SKM-1 (cell line): ENCODE measurements around the gene KLHL28.

Experiments used
- DNase-seq: peaks from one replicate; lab custom pipeline; 2025; ENCODE audit not compliant: unreplicated experiment; lab: John Stamatoyannopoulos, UW

KLHL28 gene

GRCh38 chr14:44961151-44961553 lies 595 bp downstream of the KLHL28 start:
- peak; percentile 3 for DNase-seq

GRCh38 chr14:44960646-44961045 lies 1.1 kb downstream of the KLHL28 start:
- DNase-seq, result no peak

GRCh38 chr14:44960146-44960545 lies 1.6 kb downstream of the KLHL28 start:
- DNase-seq, result no peak

- no peak for DNase-seq
These were observed 2.2 kb downstream of the KLHL28 start for GRCh38 chr14:44959538-44959937.

GRCh38 chr14:44956866-44957265 lies 4.9 kb downstream of the KLHL28 start:
- DNase-seq, result no peak

- no peak for DNase-seq
These were observed 6.2 kb downstream of the KLHL28 start for GRCh38 chr14:44955528-44955927.

- DNase-seq, result no peak
These were observed 7.0 kb downstream of the KLHL28 start for GRCh38 chr14:44954750-44955149.

GRCh38 chr14:44952391-44953110 lies 9.2 kb downstream of the KLHL28 start:
- no peak for DNase-seq

- DNase-seq, result no peak
These were observed 10.7 kb downstream of the KLHL28 start for GRCh38 chr14:44951051-44951450.

GRCh38 chr14:44945264-44945663 lies 16.5 kb downstream of the KLHL28 start:
- no peak for DNase-seq

GRCh38 chr14:44944107-44944506 lies 17.6 kb downstream of the KLHL28 start:
- DNase-seq, result no peak

GRCh38 chr14:44942436-44942835 lies 19.3 kb downstream of the KLHL28 start:
- no peak for DNase-seq

- no peak for DNase-seq
These were observed 20.2 kb downstream of the KLHL28 start for GRCh38 chr14:44941591-44941990.

- DNase-seq, result no peak
These were observed 20.8 kb downstream of the KLHL28 start for GRCh38 chr14:44940944-44941343.

- DNase-seq, result no peak
These were observed 21.5 kb downstream of the KLHL28 start for GRCh38 chr14:44940211-44940610.

GRCh38 chr14:44937547-44937946 lies 24.2 kb downstream of the KLHL28 start:
- DNase-seq, result no peak

- DNase-seq, result no peak
These were observed 26.6 kb downstream of the KLHL28 start for GRCh38 chr14:44935155-44935554.

GRCh38 chr14:44928793-44929192 lies 33.0 kb downstream of the KLHL28 start:
- DNase-seq, result no peak

- DNase-seq, result no peak
These were observed 46.9 kb downstream of the KLHL28 start for GRCh38 chr14:44914849-44915248.

- no peak for DNase-seq
These were observed 49.5 kb downstream of the KLHL28 start for GRCh38 chr14:44912041-44912869.

- no peak for DNase-seq
These were observed 50.9 kb downstream of the KLHL28 start for GRCh38 chr14:44910821-44911220.

- DNase-seq, result no peak
These were observed 60.1 kb downstream of the KLHL28 start for GRCh38 chr14:44901696-44902095.
